Esophagus squamous epithelium (tissue), 5 donors: ENCODE measurements around the gene LLPH. TPM values are rescaled to one million over a fixed set of nuclear protein-coding genes. Genes with fewer than 3 reads are reported as not detected.

Experiments
- DNase-seq: peaks from one replicate; lab custom pipeline; 2025; lab: John Stamatoyannopoulos, UW
- H3K27ac ChIP-seq, 4 donors: fragments of 200-600 bp; sonication (generic); one replicate each; pipeline ENCODE4 v1.5.1; 2016 to 2019; ENCODE audit warnings: mild to moderate bottlenecking in 1 of 4
- H3K27me3 ChIP-seq, 4 donors: fragments of 200-600 bp; sonication (generic); 1 replicate in 3 of 4; 2 replicates in 1 of 4; pipeline versions ENCODE4 v1.5.1 to v1.6.0; 2017 to 2021; ENCODE audit warnings: antibody characterized with exemption in 1 of 4
- H3K36me3 ChIP-seq, 3 donors: fragments of 200-600 bp; sonication (generic); one replicate each; pipeline ENCODE4 v1.5.1; 2016 to 2019
- H3K4me1 ChIP-seq, 3 donors: fragments of 200-600 bp; sonication (generic); one replicate each; pipeline ENCODE4 v1.5.1; 2017 to 2019
- H3K4me3 ChIP-seq, 4 donors: fragments of 200-600 bp; sonication (generic); 1 replicate in 3 of 4; 2 replicates in 1 of 4; pipeline ENCODE4 v1.5.1; 2016 to 2019; ENCODE audit warnings: mild to moderate bottlenecking in 2 of 4, moderate library complexity in 1 of 4
- H3K9me3 ChIP-seq, 3 donors: fragments of 200-600 bp; sonication (generic); one replicate each; pipeline ENCODE4 v1.5.1; 2016 to 2019
- POLR2A ChIP-seq, 4 donors: fragments of 450-650 bp; IDR thresholded peaks; one replicate each; pipeline ENCODE4 v1.6.1; 2017; ENCODE audit warnings: antibody characterized with exemption in 4 of 4, mild to moderate bottlenecking in 4 of 4, moderate library complexity in 3 of 4
- WGBS, 2 donors: methylation state at CpG; one replicate each; pipeline ENCODE4 v1.1.5; 2018; 5-methylcytosine and 5-hydroxymethylcytosine counted together
- intact Hi-C: fragments of 100-400 bp; cut with DNase I; formaldehyde crosslinking; loops from one replicate; pipeline ENCODE4 v1.15.0; 2022
- total RNA-seq, 4 donors: library from RNA; depleted of rRNA; stranded (reverse); fragments of >200 nt; gene quantifications; one replicate each; pipeline ENCODE4 v1.1.0, GENCODE V29; 2016
- TF ChIP-seq, protein P1 (sequence below), 6 experiments: fragments of 450-650 bp in 4 of 6; fragments of 200-600 bp in 2 of 6; sonication (generic) in 2 of 6; IDR thresholded peaks; one replicate each; pipeline ENCODE4 v1.5.1; 2016 to 2019; ENCODE audit warnings: antibody characterized with exemption in 6 of 6, mild to moderate bottlenecking in 4 of 6, moderate library complexity in 4 of 6
- donor health status: DM: yes; HTN: yes; CAD: no.

Gene LLPH
- total RNA-seq, 4 donors from 2014 or later = 3.1 to 15.6 (median 9.1) TPM

DNA sequence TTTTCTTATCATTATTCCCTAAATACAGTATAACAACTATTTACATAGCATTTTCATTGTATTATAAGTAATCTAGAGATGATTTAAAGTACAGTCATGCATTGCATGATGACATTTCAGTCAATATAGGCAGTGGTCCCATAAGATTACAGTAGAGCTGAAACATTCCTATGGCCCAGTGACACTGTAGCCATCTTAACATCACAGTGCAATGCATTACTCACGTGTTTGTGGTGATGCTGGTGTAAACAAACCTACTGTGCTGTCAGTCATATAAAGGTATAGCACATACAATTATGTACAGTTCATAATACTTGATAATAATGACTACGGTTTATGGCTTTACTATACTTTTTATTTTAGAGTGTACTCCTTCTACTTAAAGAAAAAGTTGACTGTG, 13.3 kb downstream of the LLPH start:
- H3K4me3 ChIP-seq = no peak overlapping the region
- TF ChIP-seq POLR2A (IDR thresholded peaks at IDR 0.05) = no peak
- TF ChIP-seq, protein P1, sequence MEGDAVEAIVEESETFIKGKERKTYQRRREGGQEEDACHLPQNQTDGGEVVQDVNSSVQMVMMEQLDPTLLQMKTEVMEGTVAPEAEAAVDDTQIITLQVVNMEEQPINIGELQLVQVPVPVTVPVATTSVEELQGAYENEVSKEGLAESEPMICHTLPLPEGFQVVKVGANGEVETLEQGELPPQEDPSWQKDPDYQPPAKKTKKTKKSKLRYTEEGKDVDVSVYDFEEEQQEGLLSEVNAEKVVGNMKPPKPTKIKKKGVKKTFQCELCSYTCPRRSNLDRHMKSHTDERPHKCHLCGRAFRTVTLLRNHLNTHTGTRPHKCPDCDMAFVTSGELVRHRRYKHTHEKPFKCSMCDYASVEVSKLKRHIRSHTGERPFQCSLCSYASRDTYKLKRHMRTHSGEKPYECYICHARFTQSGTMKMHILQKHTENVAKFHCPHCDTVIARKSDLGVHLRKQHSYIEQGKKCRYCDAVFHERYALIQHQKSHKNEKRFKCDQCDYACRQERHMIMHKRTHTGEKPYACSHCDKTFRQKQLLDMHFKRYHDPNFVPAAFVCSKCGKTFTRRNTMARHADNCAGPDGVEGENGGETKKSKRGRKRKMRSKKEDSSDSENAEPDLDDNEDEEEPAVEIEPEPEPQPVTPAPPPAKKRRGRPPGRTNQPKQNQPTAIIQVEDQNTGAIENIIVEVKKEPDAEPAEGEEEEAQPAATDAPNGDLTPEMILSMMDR (IDR thresholded peaks at IDR 0.05) = no peak
- peaks cover 0 to 18% (median 7%) of the 10 kb centered on the region in 3 donors for H3K36me3 ChIP-seq
- H3K9me3 ChIP-seq = no peaks in the 10 kb centered on the region
- no peak for DNase-seq
- WGBS, 2 donors = 80 to 97% methylated on average over 2 of the region's 2 CpGs
- no peaks in the 10 kb centered on the region for H3K27me3 ChIP-seq
- intact Hi-C loops = no loop called here
- no peak overlapping the region for H3K27ac ChIP-seq
- H3K4me1 ChIP-seq = no peaks in the 10 kb centered on the region

DNA sequence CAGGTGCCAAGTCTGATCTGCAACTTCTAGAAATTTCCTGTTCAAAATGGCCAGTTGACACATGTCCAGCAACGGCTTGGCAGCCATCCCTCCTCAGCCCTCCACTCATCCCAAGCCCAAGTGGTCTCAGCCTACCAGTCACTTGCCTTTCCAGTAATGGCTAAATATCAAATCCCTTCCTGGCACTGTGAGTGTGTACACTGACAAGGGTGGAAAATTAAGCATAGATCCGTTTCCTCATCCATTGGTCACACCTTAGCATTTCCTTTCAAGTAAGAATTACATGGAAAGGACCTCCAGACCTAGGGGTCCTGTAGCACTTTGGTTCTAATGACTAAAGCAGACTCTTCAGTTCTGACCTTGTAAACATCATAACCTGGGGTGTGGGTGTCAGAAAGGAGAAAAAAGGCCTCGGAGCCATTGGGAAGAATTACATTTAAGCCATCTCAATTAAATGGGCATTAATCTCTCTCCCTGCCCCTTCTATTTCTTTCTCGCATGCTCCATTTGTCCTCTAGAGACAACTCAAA, 15.4 kb downstream of the LLPH start:
- Histone ChIP-seq H3K36me3 (no peaks in the 10 kb centered on the region), H3K4me3 (no peak overlapping the region), H3K9me3 (no peaks in the 10 kb centered on the region), H3K27ac (no peak overlapping the region), H3K27me3 (no peaks in the 10 kb centered on the region), H3K4me1 (no peaks in the 10 kb centered on the region)
- DNase-seq = no peak
- intact Hi-C loops = no loop called here
- TF ChIP-seq POLR2A (IDR thresholded peaks at IDR 0.05) = no peak
- TF ChIP-seq, protein P1 (IDR thresholded peaks at IDR 0.05) = no peak
- WGBS, 2 donors = 68 to 73% methylated on average over 4 of the region's 4 CpGs

DNA sequence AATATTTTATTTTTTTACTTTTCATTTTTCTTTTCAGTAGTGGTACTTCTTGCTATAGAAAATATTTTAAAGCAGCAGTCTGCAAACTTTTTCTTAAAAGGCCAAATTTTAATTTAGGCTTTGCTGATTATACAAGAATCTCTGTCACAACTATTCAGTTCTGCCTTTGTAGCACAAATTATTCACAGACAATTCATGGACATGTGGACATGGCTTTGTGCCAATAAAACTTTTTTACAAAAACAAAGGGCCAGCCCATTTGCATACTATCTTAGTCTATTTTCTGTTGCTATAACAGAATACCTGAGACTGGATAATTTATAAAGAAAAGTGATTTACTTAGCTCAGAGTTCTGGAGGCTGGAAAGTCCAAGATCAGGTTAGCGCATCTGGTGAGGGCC, 17.1 kb downstream of the LLPH start:
- H3K36me3 ChIP-seq = no peaks in the 10 kb centered on the region
- no peaks in the 10 kb centered on the region for H3K9me3 ChIP-seq
- H3K27me3 ChIP-seq = no peaks in the 10 kb centered on the region
- H3K4me1 ChIP-seq = no peaks in the 10 kb centered on the region
- no peak overlapping the region for H3K27ac ChIP-seq
- intact Hi-C loops = no loop called here
- TF ChIP-seq, protein P1 (IDR thresholded peaks at IDR 0.05) = no peak
- TF ChIP-seq POLR2A (IDR thresholded peaks at IDR 0.05) = no peak
- no peak for DNase-seq
- no peak overlapping the region for H3K4me3 ChIP-seq
- WGBS, 2 donors = 92 to 100% methylated on average over 1 of the region's 1 CpG

DNA sequence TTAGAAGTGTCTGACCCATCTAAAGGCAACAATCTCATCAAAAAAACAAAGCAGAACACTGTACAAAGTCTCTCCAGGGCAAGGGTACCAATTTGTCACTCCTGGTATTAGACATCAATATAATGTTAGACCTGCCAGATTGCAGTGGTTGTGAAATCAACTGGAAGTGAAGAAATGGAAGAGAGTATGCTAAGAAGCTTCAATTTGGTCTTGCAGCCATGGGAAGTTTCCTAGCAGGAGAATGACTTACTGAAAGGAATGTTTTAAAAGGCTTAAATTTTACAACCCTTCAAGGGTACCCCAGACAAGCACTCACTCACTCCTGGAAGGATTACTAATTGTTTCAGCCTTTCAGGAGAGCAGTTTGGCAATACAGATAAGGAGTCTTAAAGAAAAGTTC, 18.9 kb downstream of the LLPH start:
- no peaks in the 10 kb centered on the region for H3K36me3 ChIP-seq
- DNase-seq = no peak
- no peak overlapping the region for H3K27ac ChIP-seq

DNA sequence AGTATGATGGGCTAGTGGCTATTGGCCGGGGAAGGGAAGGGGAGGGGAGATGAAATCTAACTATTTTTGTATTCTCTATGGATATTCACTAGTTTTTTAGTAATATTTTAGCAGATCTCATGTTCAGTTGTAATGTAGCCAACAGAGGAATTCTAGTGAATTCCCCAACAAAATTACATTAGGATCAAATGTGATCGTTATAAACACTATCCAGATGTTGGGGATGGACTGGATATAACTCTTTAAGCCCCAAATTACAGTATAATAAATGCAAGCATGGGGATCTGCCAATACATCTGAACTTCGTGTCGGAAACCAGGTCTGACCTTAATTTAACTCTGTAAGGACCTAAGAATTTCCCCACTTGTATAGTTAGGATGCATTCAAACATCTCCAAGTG, 21.5 kb downstream of the LLPH start:
- intact Hi-C loops = no loop called here

More for the DNA sequence above, 18.9 kb downstream of the LLPH start:
- H3K4me3 ChIP-seq = no peak overlapping the region
- H3K27me3 ChIP-seq = no peaks in the 10 kb centered on the region
- no peak for TF ChIP-seq POLR2A (IDR thresholded peaks at IDR 0.05)
- TF ChIP-seq, protein P1 (IDR thresholded peaks at IDR 0.05) = no peak
- H3K9me3 ChIP-seq = no peaks in the 10 kb centered on the region
- intact Hi-C loops = no loop called here
- H3K4me1 ChIP-seq = peaks cover 0 to 7% (median 0%) of the 10 kb centered on the region in 3 donors

More for the DNA sequence above, 21.5 kb downstream of the LLPH start:
- 63 to 87% methylated on average over 4 of the region's 4 CpGs for WGBS, 2 donors
- H3K27ac ChIP-seq = no peak overlapping the region
- H3K4me1 ChIP-seq = peaks cover 0 to 7% (median 0%) of the 10 kb centered on the region in 3 donors
- no peaks in the 10 kb centered on the region for H3K9me3 ChIP-seq
- H3K4me3 ChIP-seq = no peak overlapping the region
- TF ChIP-seq, protein P1 (IDR thresholded peaks at IDR 0.05) = no peak
- no peak for TF ChIP-seq POLR2A (IDR thresholded peaks at IDR 0.05)
- no peaks in the 10 kb centered on the region for H3K36me3 ChIP-seq
- DNase-seq = no peak
- H3K27me3 ChIP-seq = no peaks in the 10 kb centered on the region
